ENCODE results near the gene ASPN. TPM values are rescaled to one million over a fixed set of nuclear protein-coding genes. Genes with fewer than 3 reads are reported as not detected.

Gene ASPN
- total and polyA plus RNA-seq, 3 donors from 2014 or later: 0.12 to 5.0 (median 0.39) TPM

GRCh38 chr9:92479346-92479745 lies 3.0 kb downstream of the ASPN start:
- peaks cover 5% of the 10 kb centered on the region for H3K4me1 ChIP-seq
- H3K27me3 ChIP-seq: no peaks in the 10 kb centered on the region
- H3K9me3 ChIP-seq: no peaks in the 10 kb centered on the region
- no peak for DNase-seq
- TF ChIP-seq POLR2A (IDR thresholded peaks at IDR 0.05) (no peak), CTCF (IDR thresholded peaks at IDR 0.05) (no peak)
- H3K27ac ChIP-seq: no peak overlapping the region
- no peak overlapping the region for H3K4me3 ChIP-seq
- H3K36me3 ChIP-seq (ENCODE audit: low read depth, missing control alignments): no peaks in the 10 kb centered on the region
- intact Hi-C loops (cut with DNase I; ENCODE audit: low total_unique reads): no loop called here

GRCh38 chr9:92478783-92479182 lies 3.5 kb downstream of the ASPN start:
- TF ChIP-seq POLR2A (IDR thresholded peaks at IDR 0.05): no peak
- TF ChIP-seq CTCF (IDR thresholded peaks at IDR 0.05): no peak
- no peaks in the 10 kb centered on the region for H3K9me3 ChIP-seq
- no peak overlapping the region for H3K27ac ChIP-seq
- H3K4me3 ChIP-seq: no peak overlapping the region
- H3K27me3 ChIP-seq: no peaks in the 10 kb centered on the region
- DNase-seq: no peak
- no peaks in the 10 kb centered on the region for H3K36me3 ChIP-seq (ENCODE audit: low read depth, missing control alignments)
- peaks cover 5% of the 10 kb centered on the region for H3K4me1 ChIP-seq
- intact Hi-C loops (cut with DNase I; ENCODE audit: low total_unique reads): no loop called here
- WGBS, 2 donors: 67 to 76% methylated on average over 7 of the region's 7 CpGs

GRCh38 chr9:92476962-92477361 lies 5.3 kb downstream of the ASPN start:
- Histone ChIP-seq H3K27ac (no peak overlapping the region), H3K27me3 (no peaks in the 10 kb centered on the region), H3K9me3 (no peaks in the 10 kb centered on the region), H3K4me3 (no peak overlapping the region), H3K4me1 (peaks cover 5% of the 10 kb centered on the region), H3K36me3 (ENCODE audit: low read depth, missing control alignments) (no peaks in the 10 kb centered on the region)
- no peak for DNase-seq
- intact Hi-C loops (cut with DNase I; ENCODE audit: low total_unique reads): no loop called here
- WGBS, 2 donors: 75 to 100% methylated on average over 1 of the region's 1 CpG
- no peak for TF ChIP-seq POLR2A (IDR thresholded peaks at IDR 0.05)
- TF ChIP-seq CTCF (IDR thresholded peaks at IDR 0.05): no peak

GRCh38 chr9:92474587-92474986 lies 7.7 kb downstream of the ASPN start:
- no peak for DNase-seq
- no peaks in the 10 kb centered on the region for H3K9me3 ChIP-seq

More at GRCh38 chr9:92474587-92474986, 7.7 kb downstream of the ASPN start:
- Histone ChIP-seq H3K4me1 (no peaks in the 10 kb centered on the region), H3K27me3 (no peaks in the 10 kb centered on the region), H3K36me3 (ENCODE audit: low read depth, missing control alignments) (no peaks in the 10 kb centered on the region), H3K4me3 (no peak overlapping the region), H3K27ac (no peak overlapping the region)
- TF ChIP-seq CTCF (IDR thresholded peaks at IDR 0.05) (no peak), POLR2A (IDR thresholded peaks at IDR 0.05) (no peak)
- WGBS, 2 donors: 81 to 92% methylated on average over 3 of the region's 3 CpGs
- intact Hi-C loops (cut with DNase I; ENCODE audit: low total_unique reads): no loop called here

Measured in testis (tissue), 3 donors.